A549 (cell line): ENCODE data around the gene TASOR. TPM values are rescaled to one million over a fixed set of nuclear protein-coding genes. Genes with fewer than 3 reads are reported as not detected.

Source experiments
- ATAC-seq, 2 experiments: fragments of 200-7000 bp in 1 of 2; fragments of >200 bp in 1 of 2; cut with Nextera tagmentation in 1 of 2; cut with Tn5 transposase in 1 of 2; 3 replicates each; pipeline versions ENCODE4 v1.8.0 to v1.9.1; 2018 to 2020; ENCODE audit warnings: mild to moderate bottlenecking in 1 of 2, moderate library complexity in 1 of 2
- CTCF ChIA-PET: fragments of 300-600 bp; sonication (Branson Sonifier 250); formaldehyde crosslinking; extraction: SDS; loops from one replicate; lab custom pipeline; 2021; ENCODE audit warnings: antibody characterized with exemption, inconsistent platforms; lab: Yijun Ruan, JAX
- POLR2A ChIA-PET: fragments of 350-600 bp; formaldehyde crosslinking; extraction: SDS; loops from one replicate; lab custom pipeline; 2021; ENCODE audit warnings: antibody characterized with exemption, inconsistent platforms; lab: Yijun Ruan, JAX
- DNase-seq, 2 experiments: peaks; one replicate each; pipeline versions ENCODE4 v3.0.0 to v3.0.0-alpha.2; 2011 to 2016; ENCODE audit warnings: low read depth in 1 of 2, low spot score in 1 of 2
- FAIRE-seq: peaks from 2 replicates; lab custom pipeline; 2011; peaks lifted over from hg19 to GRCh38; lab: Jason Lieb, UNC
- H3K27ac ChIP-seq, 2 experiments: fragments of >200 bp; sonication (Bioruptor Twin); formaldehyde crosslinking; 3 replicates each; pipeline ENCODE4 v1.5.1; 2016 to 2017
- H3K4me1 ChIP-seq: fragments of >200 bp; sonication (Bioruptor Twin); formaldehyde crosslinking; 3 replicates; pipeline ENCODE4 v1.6.1; 2016
- H3K4me2 ChIP-seq: fragments of >200 bp; sonication (Bioruptor Twin); formaldehyde crosslinking; 3 replicates; pipeline ENCODE4 v1.6.1; 2016
- H3K4me3 ChIP-seq: fragments of >200 bp; sonication (Bioruptor Twin); formaldehyde crosslinking; 3 replicates; pipeline ENCODE4 v1.5.1; 2016
- H3K9me3 ChIP-seq: fragments of >200 bp; sonication (Bioruptor Twin); formaldehyde crosslinking; 3 replicates; pipeline ENCODE4 v1.6.1; 2016
- ATOH8 ChIP-seq: fragments of 250-450 bp; sonication (Bioruptor Pico); IDR thresholded peaks from 2 replicates; pipeline ENCODE4 v1.5.0; 2020; ENCODE audit warnings: low read depth, mild to moderate bottlenecking, moderate library complexity
- E2F6 ChIP-seq: IDR thresholded peaks from 2 replicates; pipeline ENCODE4 v1.6.1; 2012; ENCODE audit warnings: low read depth, borderline replicate concordance
- EHF ChIP-seq: fragments of 250-450 bp; sonication (Bioruptor Pico); IDR thresholded peaks from 2 replicates; pipeline ENCODE4 v1.5.0; 2020; ENCODE audit warnings: mild to moderate bottlenecking
- ELK1 ChIP-seq: fragments of 150-350 bp; IDR thresholded peaks from 2 replicates; pipeline ENCODE4 v1.6.1; 2014; ENCODE audit warnings: low read depth, mild to moderate bottlenecking, low read length
- FOSL2 ChIP-seq, 2 experiments: fragments of 450-650 bp in 1 of 2; fragments of >200 bp in 1 of 2; sonication (Bioruptor Twin) in 1 of 2; formaldehyde crosslinking; IDR thresholded peaks; 2 replicates each; pipeline versions ENCODE4 v1.5.0 to v1.6.1; 2016 to 2020; ENCODE audit warnings: mild to moderate bottlenecking in 1 of 2, moderate library complexity in 1 of 2
- GATA3 ChIP-seq: IDR thresholded peaks from 2 replicates; pipeline ENCODE4 v1.6.1; 2012; ENCODE audit warnings: borderline replicate concordance
- HDAC2 ChIP-seq: fragments of 200-600 bp; sonication (generic); IDR thresholded peaks from 2 replicates; pipeline ENCODE4 v1.6.1; 2016
- HOXB13 ChIP-seq: fragments of 250-450 bp; sonication (Bioruptor Pico); IDR thresholded peaks from 2 replicates; pipeline ENCODE4 v1.5.0; 2020; ENCODE audit warnings: low read depth, mild to moderate bottlenecking, moderate library complexity
- HOXB5 ChIP-seq: fragments of 250-450 bp; sonication (Bioruptor Pico); IDR thresholded peaks from 2 replicates; pipeline ENCODE4 v1.5.0; 2020; ENCODE audit warnings: mild to moderate bottlenecking, moderate library complexity
- JUN ChIP-seq, 2 experiments: fragments of >200 bp; sonication (Bioruptor Twin); formaldehyde crosslinking; IDR thresholded peaks; 2 replicates in 1 of 2; 3 replicates in 1 of 2; pipeline ENCODE4 v1.6.1; 2016 to 2017
- MAFK ChIP-seq: fragments of 450-650 bp; IDR thresholded peaks from 2 replicates; pipeline ENCODE4 v1.6.1; 2014; ENCODE audit not compliant: partially characterized antibody
- MAX ChIP-seq: IDR thresholded peaks from 2 replicates; pipeline ENCODE4 v1.6.1; 2012
- NFE2L2 ChIP-seq: fragments of 150-350 bp; conservative IDR thresholded peaks from 2 replicates; pipeline ENCODE4 v1.6.1; 2014; ENCODE audit warnings: low read length
- NPAS2 ChIP-seq: fragments of 250-450 bp; sonication (Bioruptor Pico); IDR thresholded peaks from 2 replicates; pipeline ENCODE4 v1.8.0; 2022; ENCODE audit warnings: mild to moderate bottlenecking, moderate library complexity, borderline replicate concordance
- NR3C1 ChIP-seq: fragments of >200 bp; sonication (Bioruptor Twin); formaldehyde crosslinking; IDR thresholded peaks from 3 replicates; pipeline ENCODE4 v1.6.1; 2017
- PBX3 ChIP-seq: IDR thresholded peaks from 2 replicates; pipeline ENCODE4 v1.6.1; 2012
- POLR2A ChIP-seq: IDR thresholded peaks from 2 replicates; pipeline ENCODE4 v1.6.1; 2012; ENCODE audit warnings: mild to moderate bottlenecking, low read length
- RAD21 ChIP-seq, 2 experiments: fragments of >200 bp in 1 of 2; sonication (Bioruptor Twin) in 1 of 2; formaldehyde crosslinking in 1 of 2; IDR thresholded peaks in 1 of 2; conservative IDR thresholded peaks in 1 of 2; 2 replicates in 1 of 2; 3 replicates in 1 of 2; pipeline ENCODE4 v1.6.1; 2012 to 2018; ENCODE audit warnings: inconsistent platforms in 1 of 2
- RNF2 ChIP-seq: fragments of 200-600 bp; sonication (generic); IDR thresholded peaks from 2 replicates; pipeline ENCODE4 v1.6.1; 2016; ENCODE audit warnings: low read depth, mild to moderate bottlenecking, antibody characterized with exemption, moderate library complexity, borderline replicate concordance
- TFCP2L1 ChIP-seq: fragments of 250-450 bp; sonication (Bioruptor Pico); IDR thresholded peaks from 2 replicates; pipeline ENCODE4 v1.5.0; 2021; ENCODE audit warnings: mild to moderate bottlenecking
- USF2 ChIP-seq: fragments of 450-650 bp; IDR thresholded peaks from 2 replicates; pipeline ENCODE4 v1.6.1; 2014; ENCODE audit warnings: antibody characterized with exemption
- ZNF302 ChIP-seq: fragments of 250-450 bp; sonication (Bioruptor Pico); IDR thresholded peaks from 2 replicates; pipeline ENCODE4 v1.9.0; 2021; ENCODE audit warnings: inconsistent platforms, mild to moderate bottlenecking, moderate library complexity
- WGBS: methylation state at CpG from one replicate; pipeline ENCODE4 v1.1.6; 2017; ENCODE audit errors: missing lambda C conversion rate; 5-methylcytosine and 5-hydroxymethylcytosine counted together
- polyA minus RNA-seq: library from RNA; depleted of rRNA, polyadenylated mRNA; stranded (reverse); fragments of >200 nt; gene quantifications from 2 replicates; pipeline ENCODE4 v1.2.3, GENCODE V29; 2011; rRNA and poly(A)+ RNA removed
- polyA plus RNA-seq, 4 experiments: library from polyadenylated mRNA; depleted of rRNA in 3 of 4; stranded (reverse); fragments of >200 nt; fragmentation: RNase III in 1 of 4; extraction: RNeasy Plus Mini Kit Qiagen cat#74134 plus additional on column Dnase treatment in 1 of 4; gene quantifications; 2 replicates in 3 of 4; 3 replicates in 1 of 4; pipeline ENCODE4 v1.2.3, GENCODE V29; 2011 to 2017

Gene TASOR
- polyA plus RNA-seq (2011; rRNA removed) (39.1 and 49.0 TPM in 2 replicates), polyA plus RNA-seq (2017; fragmentation: RNase III; extraction: RNeasy Plus Mini Kit Qiagen cat#74134 plus additional on column Dnase treatment) (33.5 to 35.4 TPM (median 35.4 TPM) in 3 replicates), polyA minus RNA-seq (37.5 and 46.4 TPM in 2 replicates)
- polyA plus RNA-seq (2012; cell fraction: cytosol; rRNA removed): 8.0 and 8.9 TPM in 2 replicates
- 6.0 and 9.7 TPM in 2 replicates for polyA plus RNA-seq (2012; cell fraction: nucleus; rRNA removed)

- ChIA-PET CTCF (no interaction called here), POLR2A (interaction anchor here (1.0 to 1.6 kb wide), 4 partner anchors 9 to 298 kb away, joined by 3 to 18 read pairs (median 4); partner anchors contain the start of gene ARHGEF3)
- H3K4me3 ChIP-seq: peak within 1 kb of the TSS; percentile 93
- 50% methylated on average over 17 of the region's 68 CpGs for WGBS
- ATAC-seq (peak; percentile 85 to 92), FAIRE-seq (no peak), DNase-seq (peak; percentile 64 to 84)
- TF ChIP-seq EHF (peak; percentile 51; the same call in 1 of the 2 replicates), NPAS2 (CRISPR knock-in tag) (no peak), HOXB5 (CRISPR knock-in tag) (peak; percentile 72), POLR2A (peak; percentile 30), HDAC2 (no peak), HOXB13 (CRISPR knock-in tag) (peak; percentile 74; the same call in 1 of the 2 replicates), FOSL2 (IDR thresholded peaks at IDR 0.05) (no peak), FOSL2 (CRISPR knock-in tag; IDR thresholded peaks at IDR 0.05) (no peak), RAD21 (conservative IDR thresholded peaks at IDR 0.05 in 1 of 2, IDR thresholded peaks at IDR 0.05 in 1 of 2) (no peak), MAFK (no peak), GATA3 (0 out of 2 replicates have a peak, but pooled peaks have one; percentile 17), RNF2 (peak; percentile 99), ATOH8 (peak; percentile 88), ZNF302 (CRISPR knock-in tag) (no peak), PBX3 (0 out of 2 replicates have a peak, but pooled peaks have one; percentile 31), NFE2L2 (no peak), NR3C1 (no peak), E2F6 (peak; percentile 100), ELK1 (no peak), TFCP2L1 (peak; percentile 24; the same call in 1 of the 2 replicates), MAX (peak; percentile 100), JUN (IDR thresholded peaks at IDR 0.05) (peak in 1 of 2 experiments; percentile 29; a peak in 3 of 5 replicates), USF2 (0 out of 2 replicates have a peak, but pooled peaks have one; percentile 17)
- peak within 1 kb of the TSS; percentile 99 for H3K27ac ChIP-seq
- H3K4me2 ChIP-seq: peak within 1 kb of the TSS; percentile 81
- H3K4me1 ChIP-seq: peaks cover 24% of the 10 kb centered on the region
- H3K9me3 ChIP-seq: peaks cover 7% of the 10 kb centered on the region; the same call in 2 of the 3 replicates
Measured at GRCh38 chr3:56683122-56683817, at the start of gene TASOR. TSS of gene TASOR (minus strand) at chr3:56683265. CDS start at chr3:56683006, 259 bp downstream.
